K562 (cell line): Measurements from ENCODE around the gene ZNF701. TPM values are rescaled to one million over a fixed set of nuclear protein-coding genes. Genes with fewer than 3 reads are reported as not detected.

Experiments
- CBX2 ChIP-seq: fragments of 200-600 bp; sonication (generic); IDR thresholded peaks from one replicate; pipeline ENCODE4 v1.6.1; 2012; ENCODE audit warnings: mild to moderate bottlenecking, low read length, inconsistent platforms; ENCODE audit not compliant: insufficient read depth, poor library complexity, severe bottlenecking
- CBX5 ChIP-seq: IDR thresholded peaks from 2 replicates; pipeline ENCODE4 v1.6.1; 2014; ENCODE audit warnings: low read depth, borderline replicate concordance
- CEBPB ChIP-seq: fragments of 450-650 bp; IDR thresholded peaks from 2 replicates; pipeline ENCODE4 v1.6.1; 2016; ENCODE audit warnings: missing genetic modification characterization, missing compliant biosample characterization
- CHD4 ChIP-seq: fragments of 200-600 bp; sonication (generic); IDR thresholded peaks from 3 replicates; pipeline ENCODE4 v1.6.1; 2012; ENCODE audit warnings: low read depth, mild to moderate bottlenecking, mixed read lengths, low read length, inconsistent platforms; ENCODE audit not compliant: insufficient read depth, insufficient replicate concordance, poor library complexity, severe bottlenecking
- COPS2 ChIP-seq: fragments of 450-650 bp; conservative IDR thresholded peaks from 2 replicates; pipeline ENCODE4 v1.6.1; 2016; ENCODE audit warnings: mild to moderate bottlenecking, moderate library complexity
- DDX20 ChIP-seq: fragments of 450-650 bp; IDR thresholded peaks from 2 replicates; pipeline ENCODE4 v1.6.1; 2016; ENCODE audit warnings: missing genetic modification characterization, low read depth, mild to moderate bottlenecking, missing compliant biosample characterization, moderate library complexity
- EP400 ChIP-seq: fragments of 450-650 bp; IDR thresholded peaks from 2 replicates; pipeline ENCODE4 v1.6.1; 2017; ENCODE audit warnings: antibody characterized with exemption, mild to moderate bottlenecking, moderate library complexity
- ERF ChIP-seq: fragments of 450-650 bp; formaldehyde crosslinking; IDR thresholded peaks from 2 replicates; pipeline ENCODE4 v1.4.0; 2020; ENCODE audit warnings: mild to moderate bottlenecking, mixed read lengths
- FOXJ2 ChIP-seq: fragments of 200-800 bp; sonication (Bioruptor generic); IDR thresholded peaks from 2 replicates; pipeline ENCODE4 v1.6.1; 2016; ENCODE audit warnings: missing genetic modification characterization, missing compliant biosample characterization
- FOXK2 ChIP-seq, 2 experiments: fragments of 450-650 bp; IDR thresholded peaks in 1 of 2; conservative IDR thresholded peaks in 1 of 2; 2 replicates each; pipeline ENCODE4 v1.6.1; 2016; ENCODE audit warnings: low read depth in 2 of 2, mild to moderate bottlenecking in 1 of 2
- FOXM1 ChIP-seq, 2 experiments: fragments of 450-650 bp in 1 of 2; sonication (generic) in 1 of 2; formaldehyde crosslinking in 1 of 2; IDR thresholded peaks; 2 replicates each; pipeline versions ENCODE4 v1.6.1 to v1.9.0; 2017 to 2022; ENCODE audit warnings: low read depth in 2 of 2, mild to moderate bottlenecking in 2 of 2, missing genetic modification reagents in 1 of 2, moderate library complexity in 1 of 2
- KLF10 ChIP-seq: fragments of 250-450 bp; sonication (Bioruptor Pico); IDR thresholded peaks from 2 replicates; pipeline ENCODE4 v1.6.1; 2021; ENCODE audit warnings: matching md5 sums
- MEF2A ChIP-seq: IDR thresholded peaks from 2 replicates; pipeline ENCODE4 v1.6.1; 2011; ENCODE audit warnings: low read depth, mild to moderate bottlenecking, low read length, moderate library complexity; ENCODE audit not compliant: control insufficient read depth
- NEUROD1 ChIP-seq: fragments of 150-350 bp; IDR thresholded peaks from 2 replicates; pipeline ENCODE4 v1.6.1; 2014; ENCODE audit warnings: borderline replicate concordance, low read length, low read depth; ENCODE audit not compliant: partially characterized antibody
- NFE2L1 ChIP-seq: fragments of 450-650 bp; IDR thresholded peaks from 2 replicates; pipeline ENCODE4 v1.6.1; 2016; ENCODE audit warnings: missing genetic modification characterization, low read depth, mild to moderate bottlenecking, missing compliant biosample characterization, moderate library complexity, borderline replicate concordance
- POLR3G ChIP-seq: IDR thresholded peaks from 2 replicates; pipeline ENCODE4 v1.6.1; 2011; ENCODE audit not compliant: insufficient read length, insufficient replicate concordance; ENCODE audit errors: extremely low read depth
- SAFB2 ChIP-seq: fragments of 200-400 bp; formaldehyde crosslinking; IDR thresholded peaks from 2 replicates; pipeline ENCODE4 v1.6.1; 2018; ENCODE audit warnings: borderline replicate concordance, low read length, low read depth, moderate library complexity; ENCODE audit not compliant: severe bottlenecking
- SNIP1 ChIP-seq: fragments of 450-650 bp; IDR thresholded peaks from 2 replicates; pipeline ENCODE4 v1.7.1; 2017; ENCODE audit warnings: low read depth, mild to moderate bottlenecking
- SRSF9 ChIP-seq: fragments of 200-400 bp; formaldehyde crosslinking; IDR thresholded peaks from 2 replicates; pipeline ENCODE4 v1.6.1; 2017; ENCODE audit warnings: low read depth, low read length, borderline replicate concordance
- ZNF121 ChIP-seq: sonication (generic); formaldehyde crosslinking; conservative IDR thresholded peaks from 2 replicates; pipeline ENCODE4 v1.8.0; 2022; ENCODE audit warnings: missing genetic modification reagents
- ZNF146 ChIP-seq: IDR thresholded peaks from one replicate; pipeline ENCODE4 v1.6.1; 2018; ENCODE audit warnings: missing compliant biosample characterization; ENCODE audit not compliant: unreplicated experiment
- ZNF41 ChIP-seq: fragments of 250-450 bp; sonication (Bioruptor Pico); conservative IDR thresholded peaks from 2 replicates; pipeline ENCODE4 v1.4.0; 2020; ENCODE audit warnings: mild to moderate bottlenecking
- ZNF717 ChIP-seq: fragments of 250-450 bp; sonication (Bioruptor Pico); IDR thresholded peaks from 2 replicates; pipeline ENCODE4 v1.5.0; 2021
- ZNF764 ChIP-seq: fragments of 250-450 bp; sonication (Bioruptor Pico); IDR thresholded peaks from 2 replicates; pipeline ENCODE4 v1.4.0; 2020; ENCODE audit warnings: low read depth, mild to moderate bottlenecking, moderate library complexity
- polyA plus RNA-seq, 8 experiments: library from polyadenylated mRNA; depleted of rRNA in 4 of 8; stranded (reverse) in 5 of 8; unstranded in 3 of 8; fragments of >200 nt; fragmentation: Nextera tagmentation in 2 of 8; fragmentation: Illumina TruSeq in 1 of 8; extraction: Ambion mirVana in 2 of 8; extraction: Trizol in 1 of 8; gene quantifications; 2 replicates each; pipeline versions ENCODE4 v1.2.1 to v1.2.3, GENCODE V29; 2011 to 2014; ENCODE audit warnings: inconsistent platforms in 1 of 8, missing spikeins in 1 of 8
- total RNA-seq, 7 experiments: library from RNA; depleted of rRNA in 6 of 7; stranded (reverse); fragments of >200 nt in 6 of 7; fragmentation: Illumina TruSeq in 2 of 7; extraction: Trizol in 2 of 7; gene quantifications; 2 replicates each; pipeline versions ENCODE4 v1.2.1 to v1.2.3, GENCODE V29; 2011 to 2021; ENCODE audit warnings: low replicate concordance in 1 of 7
- TF ChIP-seq, protein P1 (sequence below), 2 experiments: IDR thresholded peaks; 2 replicates each; pipeline ENCODE4 v1.6.1; 2011; ENCODE audit warnings: borderline replicate concordance in 1 of 2, control low read depth in 1 of 2, low read depth in 1 of 2, low read length in 1 of 2, mild to moderate bottlenecking in 1 of 2, mixed read lengths in 1 of 2, moderate library complexity in 1 of 2; ENCODE audit not compliant: insufficient read depth in 1 of 2, insufficient read length in 1 of 2, poor library complexity in 1 of 2, severe bottlenecking in 1 of 2; ENCODE audit errors: extremely low read depth in 1 of 2
- TF ChIP-seq, protein P2 (sequence below): fragments of 250-450 bp; sonication (Bioruptor Pico); IDR thresholded peaks from 2 replicates; pipeline ENCODE4 v1.8.0; 2022; ENCODE audit warnings: moderate library complexity, mild to moderate bottlenecking, inconsistent platforms

Gene ZNF701
- total and polyA plus RNA-seq, 9 of the 15 experiments (the other 6 are each of a cell fraction or from before 2014, with no cell fraction given) = 5.3 to 15.9 (median 10.1) TPM

DNA sequence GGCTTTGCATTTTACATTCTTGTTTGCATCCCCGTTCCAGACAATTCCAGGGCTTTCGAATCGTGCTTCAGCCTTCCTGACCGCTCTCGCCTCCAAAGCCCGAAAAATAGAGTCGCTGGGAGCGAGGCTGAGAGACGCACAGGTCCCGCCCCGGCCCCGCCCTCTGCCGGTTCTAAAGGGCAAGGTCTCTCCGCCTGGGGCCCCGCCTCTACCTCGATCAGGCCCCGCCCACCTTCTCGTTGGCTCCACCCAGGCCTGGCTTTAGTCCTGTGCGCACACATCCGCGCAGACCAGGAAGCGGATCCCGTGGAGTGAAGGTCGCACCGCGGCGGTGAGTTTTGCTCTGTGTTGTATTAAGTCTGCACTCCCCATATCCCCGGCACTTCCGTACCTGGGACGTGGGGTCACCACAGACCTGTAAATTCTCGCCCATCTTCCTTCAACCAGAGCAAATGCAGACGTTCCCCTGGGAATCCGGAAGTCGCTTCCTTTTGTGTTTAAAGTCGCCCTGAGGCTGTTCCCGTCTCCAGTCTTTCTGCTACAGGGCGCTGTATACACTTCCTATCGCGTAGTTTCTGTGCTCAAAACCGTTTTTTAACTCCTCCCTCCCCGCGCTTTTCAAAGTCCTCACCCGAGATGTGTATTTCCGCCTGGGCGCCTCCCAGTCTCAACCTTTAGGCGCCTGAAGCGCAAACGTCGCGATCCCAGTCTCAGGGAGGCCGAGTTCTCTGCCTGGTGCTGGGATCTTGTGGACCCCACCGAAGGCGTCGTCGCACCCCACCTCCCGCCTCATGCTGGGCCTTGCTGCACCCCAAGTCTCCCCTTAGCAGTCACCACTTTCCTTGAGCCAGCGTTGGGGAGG lies at the start of gene ZNF701 (continued):
- TF ChIP-seq ZNF146 (CRISPR knock-in tag) (no peak), FOXJ2 (tag) (no peak), ZNF717 (no peak), ERF (CRISPR knock-in tag) (no peak), POLR3G (no peak), ZNF764 (no peak; the same call in 1 of the 2 replicates), SNIP1 (no peak), CHD4 (no peak), CBX2 (no peak), EP400 (peak; percentile 82), FOXK2 (conservative IDR thresholded peaks at IDR 0.05 in 1 of 2, IDR thresholded peaks at IDR 0.05 in 1 of 2; ENCODE audit: low read depth in 2 of 2) (peak; percentile 72 to 81; a peak in 2 of 4 replicates), ZNF121 (no peak), DDX20 (tag) (no peak), CBX5 (no peak), NFE2L1 (tag) (no peak), MEF2A (no peak), COPS2 (no peak), ZNF41 (no peak), SAFB2 (no peak), FOXM1 (IDR thresholded peaks at IDR 0.05; ENCODE audit: low read depth) (peak; percentile 87), FOXM1 (CRISPR knock-in tag; IDR thresholded peaks at IDR 0.05; ENCODE audit: low read depth) (no peak), CEBPB (tag) (no peak), KLF10 (no peak), SRSF9 (no peak), NEUROD1 (no peak)
- TF ChIP-seq, protein P1, sequence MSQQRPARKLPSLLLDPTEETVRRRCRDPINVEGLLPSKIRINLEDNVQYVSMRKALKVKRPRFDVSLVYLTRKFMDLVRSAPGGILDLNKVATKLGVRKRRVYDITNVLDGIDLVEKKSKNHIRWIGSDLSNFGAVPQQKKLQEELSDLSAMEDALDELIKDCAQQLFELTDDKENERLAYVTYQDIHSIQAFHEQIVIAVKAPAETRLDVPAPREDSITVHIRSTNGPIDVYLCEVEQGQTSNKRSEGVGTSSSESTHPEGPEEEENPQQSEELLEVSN (IDR thresholded peaks at IDR 0.05; ENCODE audit: borderline replicate concordance in 1 of 2, extremely low read depth in 1 of 2, insufficient read depth in 1 of 2, insufficient read length in 1 of 2, low read depth in 1 of 2, low read length in 1 of 2, poor library complexity in 1 of 2, severe bottlenecking in 1 of 2) = peak; percentile 39 to 63
- TF ChIP-seq, protein P2, sequence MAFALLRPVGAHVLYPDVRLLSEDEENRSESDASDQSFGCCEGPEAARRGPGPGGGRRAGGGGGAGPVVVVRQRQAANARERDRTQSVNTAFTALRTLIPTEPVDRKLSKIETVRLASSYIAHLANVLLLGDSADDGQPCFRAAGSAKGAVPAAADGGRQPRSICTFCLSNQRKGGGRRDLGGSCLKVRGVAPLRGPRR (CRISPR knock-in tag) = no peak
